Measurements from ENCODE around the gene PCSK1. TPM values are rescaled to one million over a fixed set of nuclear protein-coding genes. Genes with fewer than 3 reads are reported as not detected.

Gene PCSK1
- total and polyA plus RNA-seq, 7 donors, result 0.60 to 2.2 (median 1.7) TPM

DNA sequence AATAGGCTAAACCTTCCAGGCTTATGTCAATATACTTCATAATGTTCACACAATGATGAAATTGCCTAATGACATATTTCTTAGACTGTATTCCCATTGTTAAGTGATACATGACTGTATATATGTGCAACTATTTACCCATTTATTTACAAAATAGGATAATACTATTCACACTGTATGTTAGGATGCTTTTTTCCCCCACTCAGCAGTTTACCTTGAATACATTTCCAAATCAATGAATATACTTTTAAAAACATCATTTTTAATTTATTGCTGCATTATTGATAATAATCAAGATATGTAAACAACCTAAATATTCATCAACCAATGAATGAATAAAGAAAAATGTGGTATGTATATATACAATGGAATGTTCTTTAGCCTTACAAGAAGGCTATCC lies 55.5 kb downstream of the PCSK1 start:
- TF ChIP-seq EP300 (IDR thresholded peaks at IDR 0.05), result no peak
- TF ChIP-seq, protein P1, sequence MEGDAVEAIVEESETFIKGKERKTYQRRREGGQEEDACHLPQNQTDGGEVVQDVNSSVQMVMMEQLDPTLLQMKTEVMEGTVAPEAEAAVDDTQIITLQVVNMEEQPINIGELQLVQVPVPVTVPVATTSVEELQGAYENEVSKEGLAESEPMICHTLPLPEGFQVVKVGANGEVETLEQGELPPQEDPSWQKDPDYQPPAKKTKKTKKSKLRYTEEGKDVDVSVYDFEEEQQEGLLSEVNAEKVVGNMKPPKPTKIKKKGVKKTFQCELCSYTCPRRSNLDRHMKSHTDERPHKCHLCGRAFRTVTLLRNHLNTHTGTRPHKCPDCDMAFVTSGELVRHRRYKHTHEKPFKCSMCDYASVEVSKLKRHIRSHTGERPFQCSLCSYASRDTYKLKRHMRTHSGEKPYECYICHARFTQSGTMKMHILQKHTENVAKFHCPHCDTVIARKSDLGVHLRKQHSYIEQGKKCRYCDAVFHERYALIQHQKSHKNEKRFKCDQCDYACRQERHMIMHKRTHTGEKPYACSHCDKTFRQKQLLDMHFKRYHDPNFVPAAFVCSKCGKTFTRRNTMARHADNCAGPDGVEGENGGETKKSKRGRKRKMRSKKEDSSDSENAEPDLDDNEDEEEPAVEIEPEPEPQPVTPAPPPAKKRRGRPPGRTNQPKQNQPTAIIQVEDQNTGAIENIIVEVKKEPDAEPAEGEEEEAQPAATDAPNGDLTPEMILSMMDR (IDR thresholded peaks at IDR 0.05), result no peak
- TF ChIP-seq POLR2A (IDR thresholded peaks at IDR 0.05), result no peak
- no peak for TF ChIP-seq POLR2AphosphoS5 (IDR thresholded peaks at IDR 0.05)
- H3K9me3 ChIP-seq, result no peaks in the 10 kb centered on the region
- intact Hi-C loops (cut with DNase I), result no loop called here
- H3K27me3 ChIP-seq, result no peaks in the 10 kb centered on the region
- no peak for DNase-seq
- no peak overlapping the region for H3K4me3 ChIP-seq
- no peak overlapping the region for H3K27ac ChIP-seq
- H3K36me3 ChIP-seq, result no peaks in the 10 kb centered on the region
- no peaks in the 10 kb centered on the region for H3K4me1 ChIP-seq

DNA sequence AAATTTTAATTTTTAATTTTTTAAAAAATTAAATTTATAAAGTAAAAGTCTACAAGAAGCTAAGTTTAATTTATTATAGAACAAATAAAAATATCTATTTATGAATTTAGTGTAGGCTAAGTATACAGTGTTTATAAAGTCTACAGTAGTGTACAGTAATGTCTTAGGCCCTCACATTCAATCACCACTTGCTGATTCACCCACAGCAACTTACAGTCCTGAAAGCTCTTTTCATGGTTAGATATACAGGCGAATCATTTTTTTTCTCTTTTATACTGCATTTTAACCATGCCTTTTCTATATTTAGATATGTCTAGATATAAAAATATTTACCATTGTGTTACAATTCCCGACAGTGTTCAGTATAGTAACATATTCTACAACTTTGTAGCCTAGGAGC lies 55.9 kb downstream of the PCSK1 start:
- intact Hi-C loops (cut with DNase I), result no loop called here
- Histone ChIP-seq H3K9me3 (no peaks in the 10 kb centered on the region), H3K4me3 (no peak overlapping the region), H3K36me3 (no peaks in the 10 kb centered on the region), H3K27ac (no peak overlapping the region), H3K4me1 (no peaks in the 10 kb centered on the region), H3K27me3 (no peaks in the 10 kb centered on the region)
- DNase-seq, result no peak
- WGBS, 2 donors, result 48 to 49% methylated on average over 2 of the region's 2 CpGs
- TF ChIP-seq POLR2A (IDR thresholded peaks at IDR 0.05) (no peak), POLR2AphosphoS5 (IDR thresholded peaks at IDR 0.05) (no peak), EP300 (IDR thresholded peaks at IDR 0.05) (no peak)
- TF ChIP-seq, protein P1 (IDR thresholded peaks at IDR 0.05), result no peak

DNA sequence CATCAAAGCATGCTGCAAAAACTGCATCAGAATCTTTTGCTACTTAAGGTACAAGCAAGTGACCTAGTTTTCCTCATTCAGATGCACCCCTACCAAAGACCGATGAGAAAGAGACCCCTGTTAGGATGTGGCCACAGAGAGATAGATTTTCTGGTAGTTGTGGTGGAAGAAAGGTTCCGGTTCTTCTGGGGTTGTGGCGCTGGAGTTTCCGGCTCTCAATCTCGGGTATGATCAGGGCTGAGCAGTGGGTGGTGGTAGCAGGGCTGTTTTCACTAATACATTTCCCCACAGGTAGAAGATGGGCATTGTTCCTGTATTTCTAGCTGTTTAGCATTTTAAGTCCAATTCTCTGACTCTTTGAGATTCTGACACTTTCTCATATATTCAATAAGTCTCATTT lies 58.4 kb downstream of the PCSK1 start:
- no peaks in the 10 kb centered on the region for H3K4me1 ChIP-seq
- H3K36me3 ChIP-seq, result no peaks in the 10 kb centered on the region
- 84 to 90% methylated on average over 5 of the region's 5 CpGs for WGBS, 2 donors
- no peak overlapping the region for H3K27ac ChIP-seq
- no peaks in the 10 kb centered on the region for H3K27me3 ChIP-seq
- intact Hi-C loops (cut with DNase I), result no loop called here
- no peak overlapping the region for H3K4me3 ChIP-seq
- no peaks in the 10 kb centered on the region for H3K9me3 ChIP-seq
- TF ChIP-seq POLR2AphosphoS5 (IDR thresholded peaks at IDR 0.05) (no peak), EP300 (IDR thresholded peaks at IDR 0.05) (no peak), POLR2A (IDR thresholded peaks at IDR 0.05) (no peak)
- TF ChIP-seq, protein P1 (IDR thresholded peaks at IDR 0.05), result no peak
- no peak for DNase-seq

DNA sequence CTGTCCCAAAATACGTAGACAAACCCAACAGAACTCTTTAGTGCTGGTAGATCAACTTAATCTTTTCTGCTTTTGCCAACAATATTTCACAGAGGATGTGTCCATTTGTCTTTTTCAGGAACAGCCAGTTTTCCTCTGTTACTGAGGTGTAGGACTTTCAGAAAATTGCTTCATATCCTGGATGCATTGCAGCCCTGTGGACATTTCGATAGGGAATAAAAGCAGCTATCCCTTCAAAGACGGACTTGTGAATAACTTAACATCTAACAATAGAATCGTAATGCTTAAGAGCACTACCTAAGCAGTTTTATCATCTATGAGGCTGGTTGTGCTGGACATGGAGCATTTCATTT lies 59.7 kb downstream of the PCSK1 start:
- intact Hi-C loops (cut with DNase I), result no loop called here
- H3K4me1 ChIP-seq, result no peaks in the 10 kb centered on the region
- no peaks in the 10 kb centered on the region for H3K9me3 ChIP-seq
- no peaks in the 10 kb centered on the region for H3K36me3 ChIP-seq
- no peak for DNase-seq
- TF ChIP-seq, protein P1 (IDR thresholded peaks at IDR 0.05), result no peak
- TF ChIP-seq EP300 (IDR thresholded peaks at IDR 0.05), result no peak
- TF ChIP-seq POLR2AphosphoS5 (IDR thresholded peaks at IDR 0.05), result no peak
- no peak for TF ChIP-seq POLR2A (IDR thresholded peaks at IDR 0.05)
- WGBS, 2 donors, result 85 to 90% methylated on average over 4 of the region's 4 CpGs
- H3K4me3 ChIP-seq, result no peak overlapping the region
- no peak overlapping the region for H3K27ac ChIP-seq
- no peaks in the 10 kb centered on the region for H3K27me3 ChIP-seq

DNA sequence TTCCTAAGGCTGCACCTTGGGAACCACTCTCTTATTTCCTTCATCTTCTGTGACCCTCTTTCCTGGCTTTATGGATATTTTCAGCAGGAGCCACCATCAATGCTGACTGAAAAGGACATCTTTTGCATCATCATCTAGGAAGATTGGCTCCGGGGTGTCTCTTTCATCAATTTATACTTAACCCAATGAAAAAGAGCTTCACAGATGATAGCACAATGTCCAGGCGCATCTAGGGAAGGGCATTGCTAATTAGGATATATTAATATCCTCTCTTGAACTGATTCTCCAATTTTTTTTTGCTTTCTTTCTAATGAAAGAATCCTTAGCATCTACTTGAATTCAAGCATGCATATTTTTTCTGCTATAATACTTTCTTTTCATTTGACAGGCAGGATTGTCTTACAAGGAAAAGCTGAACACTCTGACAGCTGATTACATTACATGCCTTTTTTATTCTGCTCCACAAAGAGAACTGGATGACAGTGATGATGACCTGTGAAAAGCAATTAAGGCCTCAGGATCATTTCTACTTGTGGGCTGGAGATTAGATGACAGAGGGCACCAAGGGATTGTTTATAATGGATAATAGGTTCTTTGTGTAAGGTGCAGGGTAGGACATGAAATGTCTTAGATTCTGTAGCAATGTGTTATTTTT lies 60.2 kb downstream of the PCSK1 start:
- no peak for DNase-seq
- Histone ChIP-seq H3K9me3 (no peaks in the 10 kb centered on the region), H3K36me3 (no peaks in the 10 kb centered on the region), H3K27me3 (no peaks in the 10 kb centered on the region), H3K27ac (no peak overlapping the region), H3K4me3 (no peak overlapping the region), H3K4me1 (no peaks in the 10 kb centered on the region)
- WGBS, 2 donors, result 89 to 93% methylated on average over 2 of the region's 2 CpGs
- TF ChIP-seq, protein P1 (IDR thresholded peaks at IDR 0.05), result no peak
- no peak for TF ChIP-seq POLR2AphosphoS5 (IDR thresholded peaks at IDR 0.05)
- no peak for TF ChIP-seq POLR2A (IDR thresholded peaks at IDR 0.05)
- no peak for TF ChIP-seq EP300 (IDR thresholded peaks at IDR 0.05)
- intact Hi-C loops (cut with DNase I), result no loop called here

Data from sigmoid colon (tissue), 7 donors.